GM18909 (cell line): ENCODE data around the gene STK10.

Experiments used
- ATAC-seq: cut with Tn5 transposase; IDR thresholded peaks from one replicate; pipeline ENCODE4 v1.9.1; 2021; ENCODE audit warnings: mild to moderate bottlenecking; ENCODE audit not compliant: unreplicated experiment, poor library complexity

The STK10 gene

GRCh38 chr5:171992305-171992704 is 195.7 kb downstream of the STK10 start:
- no peak for ATAC-seq
